Thymus (tissue), 11 donors: ENCODE measurements around the gene DNAH7. TPM values are rescaled to one million over a fixed set of nuclear protein-coding genes. Genes with fewer than 3 reads are reported as not detected.

Source experiments
- DNase-seq, 9 donors: peaks; one replicate each; pipeline ENCODE4 v3.0.0-alpha.2; 2013; ENCODE audit warnings: low spot score in 9 of 9, low read depth in 6 of 9, missing footprints in 1 of 9
- H3K27ac ChIP-seq, 2 donors: one replicate each; pipeline ENCODE4 v1.5.1; 2013; ENCODE audit warnings: control low read depth in 1 of 2, low read depth in 1 of 2, low read length in 1 of 2, mild to moderate bottlenecking in 1 of 2, moderate library complexity in 1 of 2
- H3K27me3 ChIP-seq, 2 donors: one replicate each; pipeline ENCODE4 v1.5.1; 2013; ENCODE audit warnings: low read length in 1 of 2; ENCODE audit not compliant: control insufficient read depth in 2 of 2, insufficient read depth in 1 of 2
- H3K36me3 ChIP-seq, 2 donors: one replicate each; pipeline ENCODE4 v1.5.1; 2013; ENCODE audit warnings: low read length in 1 of 2, mild to moderate bottlenecking in 1 of 2, moderate library complexity in 1 of 2; ENCODE audit not compliant: control insufficient read depth in 2 of 2, insufficient read depth in 2 of 2
- H3K4me1 ChIP-seq, 2 donors: one replicate each; pipeline ENCODE4 v1.5.1; 2013; ENCODE audit warnings: low read length in 2 of 2; ENCODE audit not compliant: control insufficient read depth in 2 of 2, insufficient read depth in 2 of 2
- H3K4me3 ChIP-seq, 2 donors: one replicate each; pipeline ENCODE4 v1.5.1; 2013; ENCODE audit warnings: low read length in 2 of 2, control low read depth in 1 of 2, mild to moderate bottlenecking in 1 of 2
- H3K9me3 ChIP-seq, 2 donors: one replicate each; pipeline ENCODE4 v1.5.1; 2013; ENCODE audit warnings: low read length in 1 of 2, mild to moderate bottlenecking in 1 of 2; ENCODE audit not compliant: control insufficient read depth in 2 of 2, insufficient read depth in 1 of 2
- whole genome bisulfite sequencing: extraction: QIAGEN DNeasy Blood & Tissue Kit; methylation state at CpG from one replicate; pipeline ENCODE4 v1.1.7; 2013; 5-methylcytosine and 5-hydroxymethylcytosine counted together
- polyA plus RNA-seq: library from polyadenylated mRNA; stranded (reverse); fragments of 200-250 nt; gene quantifications from one replicate; pipeline ENCODE4 v1.2.3, GENCODE V29; 2013
- total RNA-seq: library from RNA; stranded (reverse); fragments of 120-200 nt; gene quantifications from one replicate; pipeline ENCODE4 v1.2.4, GENCODE V29; 2013
- donor health status: healthy.

DNAH7 gene
- total and polyA plus RNA-seq, 2 donors, result 0.33 to 0.62 TPM

- H3K4me1 ChIP-seq, result no peaks in the 10 kb centered on the region
- no peak for DNase-seq
- 96% methylated on average over 4 of the region's 4 CpGs for WGBS
- no peak overlapping the region for H3K27ac ChIP-seq
- H3K4me3 ChIP-seq, result no peak overlapping the region
- no peaks in the 10 kb centered on the region for H3K36me3 ChIP-seq
- no peaks in the 10 kb centered on the region for H3K27me3 ChIP-seq
- no peaks in the 10 kb centered on the region for H3K9me3 ChIP-seq
Observed at GRCh38 chr2:195871326-195871725, 197.3 kb downstream of the DNAH7 start.

DNA sequence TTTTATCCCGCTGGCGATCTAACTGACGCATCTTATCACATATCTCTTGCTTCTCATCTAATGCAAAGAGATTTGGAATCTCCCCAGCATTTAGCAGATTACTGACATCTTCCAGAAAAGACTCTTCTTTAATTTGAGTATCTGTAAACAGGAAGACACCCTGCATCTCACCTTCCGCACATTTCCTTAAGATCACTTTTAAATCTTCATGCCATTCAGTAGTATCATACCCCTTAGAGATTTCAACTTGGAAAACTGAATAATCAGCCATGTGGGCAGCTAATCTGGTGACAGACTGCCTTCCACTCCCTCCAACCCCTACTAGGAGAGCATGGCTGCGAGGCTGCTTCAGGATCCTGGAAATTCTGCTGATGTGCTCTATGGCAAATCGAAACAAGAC, 204.3 kb downstream of the DNAH7 start:
- H3K27ac ChIP-seq, result no peak overlapping the region
- no peak for DNase-seq
- no peaks in the 10 kb centered on the region for H3K36me3 ChIP-seq
- H3K4me3 ChIP-seq, result no peak overlapping the region
- 97% methylated on average over 6 of the region's 6 CpGs for WGBS
- H3K4me1 ChIP-seq, result no peaks in the 10 kb centered on the region
- no peaks in the 10 kb centered on the region for H3K27me3 ChIP-seq
- H3K9me3 ChIP-seq, result no peaks in the 10 kb centered on the region

DNA sequence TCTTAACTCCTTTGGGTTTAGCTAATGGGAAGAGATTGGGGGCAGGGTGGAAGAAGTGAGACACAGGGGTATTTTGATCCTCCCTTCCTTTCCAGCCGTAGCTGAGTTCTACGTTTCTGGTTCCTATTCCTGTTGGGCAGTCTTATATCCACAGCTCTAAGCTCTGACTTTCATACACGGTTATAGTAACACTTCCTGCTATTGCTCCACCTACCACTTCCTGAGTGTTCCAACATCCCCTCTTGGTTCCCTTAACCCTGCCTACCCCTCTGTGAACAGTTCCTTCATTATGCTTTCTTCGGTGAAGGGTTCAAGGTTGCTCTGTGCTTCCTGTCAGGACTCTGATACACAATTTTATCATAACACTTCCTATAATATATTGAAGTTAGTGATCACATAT, 205.1 kb downstream of the DNAH7 start:
- no peaks in the 10 kb centered on the region for H3K36me3 ChIP-seq
- H3K27ac ChIP-seq, result no peak overlapping the region
- no peaks in the 10 kb centered on the region for H3K9me3 ChIP-seq
- no peak for DNase-seq
- H3K27me3 ChIP-seq, result no peaks in the 10 kb centered on the region
- no peaks in the 10 kb centered on the region for H3K4me1 ChIP-seq
- no peak overlapping the region for H3K4me3 ChIP-seq
- 68% methylated on average over 4 of the region's 4 CpGs for WGBS

- no peaks in the 10 kb centered on the region for H3K9me3 ChIP-seq
- WGBS, result 97% methylated on average over 3 of the region's 3 CpGs
- H3K27me3 ChIP-seq, result no peaks in the 10 kb centered on the region
- no peak overlapping the region for H3K27ac ChIP-seq
- no peaks in the 10 kb centered on the region for H3K4me1 ChIP-seq
- H3K36me3 ChIP-seq, result no peaks in the 10 kb centered on the region
- no peak for DNase-seq
- no peak overlapping the region for H3K4me3 ChIP-seq
Observed at GRCh38 chr2:195863121-195863520, 205.5 kb downstream of the DNAH7 start.

- Histone ChIP-seq H3K27me3 (no peaks in the 10 kb centered on the region), H3K27ac (no peak overlapping the region), H3K4me1 (no peaks in the 10 kb centered on the region), H3K4me3 (no peak overlapping the region), H3K36me3 (no peaks in the 10 kb centered on the region), H3K9me3 (no peaks in the 10 kb centered on the region)
- 97% methylated on average over 5 of the region's 5 CpGs for WGBS
- no peak for DNase-seq
Observed at GRCh38 chr2:195861821-195862220, 206.8 kb downstream of the DNAH7 start.

DNA sequence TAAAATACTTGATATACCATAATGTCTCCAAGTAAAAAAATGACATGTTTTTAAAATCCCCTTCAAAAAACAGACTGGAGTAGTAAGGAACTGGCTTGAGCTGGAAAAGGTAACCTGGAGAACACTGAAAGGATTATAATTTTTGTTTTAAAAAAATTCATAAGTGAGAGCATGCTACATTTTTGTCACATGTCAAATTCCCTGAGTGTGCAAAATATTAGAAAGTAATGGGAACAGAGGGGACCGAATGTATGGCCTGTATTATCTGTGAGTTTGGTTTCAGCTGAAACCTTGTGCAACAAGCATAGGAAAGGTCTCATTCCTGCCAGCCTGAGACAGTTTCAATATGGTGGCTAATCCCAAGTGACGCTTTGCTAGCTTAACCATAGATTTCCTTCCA, 209.1 kb downstream of the DNAH7 start:
- 98% methylated on average over 2 of the region's 2 CpGs for WGBS

DNA sequence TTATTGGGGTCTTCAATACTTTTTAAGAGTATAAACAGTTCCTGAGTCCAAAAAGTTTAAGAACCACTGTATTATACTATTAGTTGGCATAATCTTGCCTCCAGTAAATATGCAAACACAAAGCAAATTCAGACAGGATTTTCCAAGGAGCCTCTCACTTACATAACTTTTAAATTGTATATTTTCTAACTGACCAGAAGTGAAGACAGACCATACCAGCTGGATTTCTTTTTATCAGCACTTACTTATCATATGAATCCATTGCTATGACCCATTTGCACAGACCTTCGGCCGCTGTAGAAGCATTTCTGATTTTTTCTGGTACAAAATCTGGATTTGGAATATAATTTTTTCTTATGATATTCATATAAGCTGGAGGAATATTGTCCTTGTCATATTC, 211.5 kb downstream of the DNAH7 start:
- no peak overlapping the region for H3K27ac ChIP-seq
- no peaks in the 10 kb centered on the region for H3K4me1 ChIP-seq
- H3K27me3 ChIP-seq, result no peaks in the 10 kb centered on the region
- H3K36me3 ChIP-seq, result no peaks in the 10 kb centered on the region
- H3K9me3 ChIP-seq, result no peaks in the 10 kb centered on the region
- DNase-seq, result no peak
- 98% methylated on average over 2 of the region's 2 CpGs for WGBS
- H3K4me3 ChIP-seq, result no peak overlapping the region

More for the DNA sequence above, 209.1 kb downstream of the DNAH7 start:
- no peaks in the 10 kb centered on the region for H3K36me3 ChIP-seq
- H3K27me3 ChIP-seq, result no peaks in the 10 kb centered on the region
- DNase-seq, result no peak
- H3K9me3 ChIP-seq, result no peaks in the 10 kb centered on the region
- no peak overlapping the region for H3K27ac ChIP-seq
- no peaks in the 10 kb centered on the region for H3K4me1 ChIP-seq
- H3K4me3 ChIP-seq, result no peak overlapping the region

DNA sequence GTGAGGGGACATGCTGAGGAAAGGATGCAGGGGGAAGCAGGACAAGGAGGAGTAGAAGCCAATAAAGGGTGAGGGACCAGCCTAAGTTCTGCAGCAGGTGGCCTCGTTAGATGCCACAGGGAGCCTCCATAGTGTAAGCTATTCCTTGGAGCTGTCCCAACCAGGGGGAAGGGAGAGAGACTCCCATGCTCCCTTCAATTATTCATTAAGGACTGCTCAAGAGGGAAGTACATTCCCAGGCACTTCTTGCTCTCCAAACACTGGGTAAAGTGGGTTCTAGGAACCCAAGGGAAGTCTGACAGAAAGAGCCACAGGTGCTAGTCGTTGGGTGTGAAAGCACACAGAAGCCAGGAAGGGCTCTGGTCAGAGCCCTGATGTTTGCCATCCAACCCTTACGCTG, 217.9 kb downstream of the DNAH7 start:
- Histone ChIP-seq H3K4me1 (no peaks in the 10 kb centered on the region), H3K36me3 (no peaks in the 10 kb centered on the region), H3K9me3 (no peaks in the 10 kb centered on the region), H3K27me3 (no peaks in the 10 kb centered on the region), H3K27ac (no peak overlapping the region), H3K4me3 (no peak overlapping the region)
- no peak for DNase-seq
- WGBS, result 92% methylated on average over 3 of the region's 3 CpGs

GRCh38 chr2:195848119-195848899, 220.3 kb downstream of the DNAH7 start:
- H3K36me3 ChIP-seq, result no peaks in the 10 kb centered on the region
- H3K4me3 ChIP-seq, result no peak overlapping the region
- H3K4me1 ChIP-seq, result no peaks in the 10 kb centered on the region
- WGBS, result 96% methylated on average over 4 of the region's 4 CpGs
- H3K27me3 ChIP-seq, result no peaks in the 10 kb centered on the region
- no peaks in the 10 kb centered on the region for H3K9me3 ChIP-seq
- DNase-seq, result peak in 1 of 9 donors; percentile 23
- H3K27ac ChIP-seq, result no peak overlapping the region
